IPS-15b (cell line): ENCODE results near the gene HSPB9.

Experiments used
- H3K27me3 ChIP-seq: one replicate; pipeline ENCODE4 v1.6.1; 2013; ENCODE audit warnings: low read length; ENCODE audit not compliant: control insufficient read depth, insufficient read depth
- H3K36me3 ChIP-seq: one replicate; pipeline ENCODE4 v1.6.1; 2013; ENCODE audit warnings: low read length; ENCODE audit not compliant: control insufficient read depth, insufficient read depth
- H3K4me1 ChIP-seq: one replicate; pipeline ENCODE4 v1.6.1; 2013; ENCODE audit warnings: mild to moderate bottlenecking, low read length; ENCODE audit not compliant: control insufficient read depth, insufficient read depth
- H3K4me3 ChIP-seq: one replicate; pipeline ENCODE4 v1.5.1; 2013; ENCODE audit warnings: low read depth, low read length
- H3K9ac ChIP-seq: one replicate; pipeline ENCODE4 v1.6.1; 2013; ENCODE audit warnings: low read depth, mild to moderate bottlenecking, low read length
- H3K9me3 ChIP-seq: one replicate; pipeline ENCODE4 v1.6.1; 2013; ENCODE audit warnings: mild to moderate bottlenecking, low read length; ENCODE audit not compliant: control insufficient read depth, insufficient read depth

HSPB9 gene

DNA sequence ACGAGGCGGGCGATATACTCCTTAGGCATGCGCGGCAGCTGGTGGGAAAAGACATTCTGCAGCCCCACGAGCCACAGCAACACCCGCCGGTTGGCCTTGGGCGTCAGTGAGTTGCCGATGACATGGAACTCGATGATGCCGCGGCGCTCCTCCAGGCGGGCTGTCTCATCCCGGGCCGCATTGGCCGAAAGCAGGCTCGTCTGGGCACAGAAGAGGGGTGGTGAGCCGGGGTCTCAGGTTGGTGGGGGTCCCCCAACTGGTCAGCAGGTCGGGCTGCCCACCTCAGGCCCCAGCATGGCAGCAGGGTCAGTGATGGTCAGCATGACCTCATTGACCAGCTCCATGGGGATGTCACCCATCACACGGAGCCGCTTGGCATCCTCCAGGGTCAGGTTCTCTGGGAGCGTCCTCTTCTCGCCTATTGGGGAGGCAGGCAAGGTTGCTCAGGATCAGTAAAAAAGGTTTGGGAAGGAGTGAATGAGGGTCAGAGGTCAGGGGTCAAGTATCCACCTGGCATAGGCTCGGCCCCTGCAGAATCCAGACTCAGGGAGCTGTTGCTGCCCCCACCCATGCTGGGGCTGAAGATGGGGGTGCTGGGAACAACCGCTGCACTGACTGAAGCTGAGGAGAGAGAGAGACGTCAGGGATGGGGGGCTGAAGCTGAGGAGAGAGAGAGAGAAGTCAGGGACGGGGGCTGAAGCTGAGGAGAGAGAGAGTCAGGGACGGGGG lies 5.0 kb upstream of the HSPB9 start:
- H3K4me1 ChIP-seq: peaks cover 7% of the 10 kb centered on the region
- no peaks in the 10 kb centered on the region for H3K9me3 ChIP-seq
- peaks cover 31% of the 10 kb centered on the region for H3K36me3 ChIP-seq
- no peaks in the 10 kb centered on the region for H3K27me3 ChIP-seq
- no peak overlapping the region for H3K9ac ChIP-seq
- H3K4me3 ChIP-seq: no peak overlapping the region

- H3K4me3 ChIP-seq: no peak overlapping the region
- no peaks in the 10 kb centered on the region for H3K9me3 ChIP-seq
- H3K27me3 ChIP-seq: no peaks in the 10 kb centered on the region
- H3K4me1 ChIP-seq: peaks cover 5% of the 10 kb centered on the region
- H3K9ac ChIP-seq: no peak overlapping the region
- H3K36me3 ChIP-seq: peaks cover 31% of the 10 kb centered on the region
These were observed 4.5 kb upstream of the HSPB9 start for GRCh38 chr17:42118126-42118510.

- H3K4me1 ChIP-seq: peaks cover 5% of the 10 kb centered on the region
- H3K9me3 ChIP-seq: no peaks in the 10 kb centered on the region
- H3K9ac ChIP-seq: no peak overlapping the region
- no peak overlapping the region for H3K4me3 ChIP-seq
- no peaks in the 10 kb centered on the region for H3K27me3 ChIP-seq
- H3K36me3 ChIP-seq: peaks cover 28% of the 10 kb centered on the region
These were observed 4.1 kb upstream of the HSPB9 start for GRCh38 chr17:42118545-42118944.

GRCh38 chr17:42119301-42119700 lies 3.3 kb upstream of the HSPB9 start:
- Histone ChIP-seq H3K4me3 (no peak overlapping the region), H3K9ac (no peak overlapping the region), H3K9me3 (no peaks in the 10 kb centered on the region), H3K4me1 (peaks cover 5% of the 10 kb centered on the region), H3K36me3 (peaks cover 22% of the 10 kb centered on the region), H3K27me3 (no peaks in the 10 kb centered on the region)

- H3K27me3 ChIP-seq: no peaks in the 10 kb centered on the region
- no peaks in the 10 kb centered on the region for H3K9me3 ChIP-seq
- peaks cover 16% of the 10 kb centered on the region for H3K36me3 ChIP-seq
- peak overlapping the region; percentile 39 for H3K4me3 ChIP-seq
- H3K9ac ChIP-seq: no peak overlapping the region
- peaks cover 5% of the 10 kb centered on the region for H3K4me1 ChIP-seq
These were observed 2.3 kb upstream of the HSPB9 start for GRCh38 chr17:42120161-42120769.

DNA sequence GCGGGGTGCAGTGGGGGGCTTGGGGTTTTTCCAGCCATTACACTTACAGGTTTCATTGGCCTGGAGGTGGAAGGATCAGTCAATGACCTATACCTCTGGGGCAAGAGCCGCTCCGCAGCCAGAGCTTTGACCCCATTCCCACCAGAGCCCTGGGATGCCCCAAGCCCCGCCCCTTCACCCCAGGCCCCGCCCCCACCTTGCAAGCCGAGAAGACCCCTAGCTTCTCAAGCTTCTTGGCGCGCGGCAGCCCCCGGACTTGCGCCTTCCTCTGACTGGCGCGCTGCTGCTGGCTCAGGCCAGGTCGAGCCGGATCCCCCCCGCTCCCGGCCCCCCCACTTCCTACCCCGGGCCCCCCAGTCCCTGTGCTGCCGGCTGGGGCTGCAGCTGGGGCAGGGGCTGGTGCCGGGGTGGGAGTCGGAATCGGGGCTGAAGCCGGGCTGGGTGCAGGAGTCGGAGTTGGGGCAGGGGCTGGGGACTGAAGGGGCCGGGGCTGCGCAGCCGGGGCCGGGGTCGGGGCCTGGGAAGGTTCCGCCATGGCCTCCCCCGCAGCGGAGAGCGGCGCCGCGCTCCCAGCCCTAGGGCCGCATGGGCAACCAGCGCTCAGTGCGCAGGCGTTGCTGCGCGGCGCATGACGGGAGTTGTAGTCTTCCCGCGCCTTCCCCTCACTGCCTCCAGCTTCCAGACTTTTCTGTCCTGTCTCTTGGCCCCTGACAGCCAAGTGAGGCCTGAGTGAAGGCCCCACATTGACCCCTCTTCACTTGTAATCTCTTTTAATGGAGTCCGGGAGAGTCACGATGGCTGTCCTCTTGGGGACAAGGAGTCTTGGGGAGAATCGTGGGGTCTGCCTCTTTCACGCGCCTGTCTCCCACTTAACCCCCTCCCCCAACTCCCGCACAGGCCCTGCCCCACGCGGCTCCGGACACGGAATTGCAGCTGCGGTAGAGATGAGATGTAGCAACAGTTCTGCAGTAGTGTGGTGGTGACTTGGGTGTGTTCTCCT lies 1.5 kb upstream of the HSPB9 start, which contains the start of gene KAT2A:
Gene KAT2A (minus strand): TSS at position 598 of the 1,000 bp plus-strand sequence. CDS start 63 bp downstream, at position 535.
- peak within 1 kb of the TSS; percentile 70 for H3K9ac ChIP-seq
- no peaks in the 10 kb centered on the region for H3K9me3 ChIP-seq
- no peaks in the 10 kb centered on the region for H3K27me3 ChIP-seq
- H3K36me3 ChIP-seq: peaks cover 18% of the 10 kb centered on the region
- H3K4me3 ChIP-seq: peak within 1 kb of the TSS; percentile 50
- peaks cover 5% of the 10 kb centered on the region for H3K4me1 ChIP-seq

GRCh38 chr17:42124256-42124655 lies 1.7 kb downstream of the HSPB9 start:
- Histone ChIP-seq H3K4me3 (no peak overlapping the region), H3K9me3 (no peaks in the 10 kb centered on the region), H3K36me3 (peaks cover 19% of the 10 kb centered on the region), H3K4me1 (peaks cover 5% of the 10 kb centered on the region), H3K27me3 (no peaks in the 10 kb centered on the region), H3K9ac (no peak overlapping the region)

DNA sequence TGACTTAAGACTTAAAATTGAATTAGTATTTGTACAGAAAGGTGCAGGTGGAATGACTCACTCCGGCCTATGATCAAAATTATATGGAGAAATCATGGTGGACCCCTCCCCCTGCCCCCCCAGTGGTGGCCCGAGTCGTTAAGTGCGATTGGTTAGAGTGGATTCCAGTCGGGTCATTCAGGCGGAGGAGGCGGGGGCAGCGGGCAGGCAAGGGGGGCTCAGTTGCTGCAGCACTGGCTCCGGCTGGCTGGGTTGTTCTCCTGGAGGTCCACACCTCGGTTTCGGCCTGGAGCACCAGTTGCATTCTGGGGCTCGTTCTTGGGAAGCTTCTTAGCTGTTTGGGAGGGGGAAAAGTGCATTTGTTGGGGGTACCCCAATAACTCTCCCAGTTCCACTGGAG lies 3.0 kb downstream of the HSPB9 start:
- Histone ChIP-seq H3K9me3 (no peaks in the 10 kb centered on the region), H3K36me3 (peaks cover 31% of the 10 kb centered on the region), H3K9ac (no peak overlapping the region), H3K27me3 (no peaks in the 10 kb centered on the region), H3K4me1 (no peaks in the 10 kb centered on the region), H3K4me3 (no peak overlapping the region)

GRCh38 chr17:42126836-42127235 lies 4.2 kb downstream of the HSPB9 start:
- Histone ChIP-seq H3K9ac (no peak overlapping the region), H3K4me3 (no peak overlapping the region), H3K9me3 (no peaks in the 10 kb centered on the region), H3K4me1 (no peaks in the 10 kb centered on the region), H3K36me3 (peaks cover 31% of the 10 kb centered on the region), H3K27me3 (no peaks in the 10 kb centered on the region)

DNA sequence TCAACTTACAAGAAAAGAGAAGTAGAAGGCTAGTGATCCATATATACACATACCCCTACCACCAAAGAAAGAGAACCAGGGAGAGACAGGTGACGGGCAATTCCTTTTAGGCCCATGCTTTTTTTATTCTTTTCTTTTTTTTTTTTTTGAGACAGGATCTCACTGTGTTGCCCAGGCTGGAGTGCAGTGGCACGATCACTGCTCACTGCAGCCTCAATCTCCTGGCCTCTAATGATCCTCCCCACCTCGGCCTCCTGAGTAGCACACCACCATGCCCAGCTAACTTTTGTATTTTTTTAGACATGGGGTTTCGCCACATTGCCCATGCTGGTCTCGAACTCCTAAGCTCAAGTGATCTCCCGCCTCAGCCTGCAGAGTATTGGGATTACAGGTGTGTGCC lies 4.8 kb downstream of the HSPB9 start:
- no peaks in the 10 kb centered on the region for H3K9me3 ChIP-seq
- H3K4me3 ChIP-seq: no peak overlapping the region
- H3K27me3 ChIP-seq: no peaks in the 10 kb centered on the region
- peaks cover 31% of the 10 kb centered on the region for H3K36me3 ChIP-seq
- H3K9ac ChIP-seq: no peak overlapping the region
- H3K4me1 ChIP-seq: no peaks in the 10 kb centered on the region

- no peaks in the 10 kb centered on the region for H3K9me3 ChIP-seq
- peaks cover 31% of the 10 kb centered on the region for H3K36me3 ChIP-seq
- no peak overlapping the region for H3K4me3 ChIP-seq
- H3K4me1 ChIP-seq: no peaks in the 10 kb centered on the region
- no peaks in the 10 kb centered on the region for H3K27me3 ChIP-seq
- H3K9ac ChIP-seq: no peak overlapping the region
These were observed 6.7 kb downstream of the HSPB9 start for GRCh38 chr17:42129109-42129837.
